ENCODE results near the gene RPN2. TPM values are rescaled to one million over a fixed set of nuclear protein-coding genes. Genes with fewer than 3 reads are reported as not detected.

Gene RPN2
- total and polyA plus RNA-seq, 7 donors = 66.4 to 131 (median 94.9) TPM

GRCh38 chr20:37225146-37225545 is 46.0 kb downstream of the RPN2 start:
- no peak for TF ChIP-seq CTCF (IDR thresholded peaks at IDR 0.05)
- intact Hi-C loops (cut with DNase I) = loop anchor here in 1 of 2 donors (5.0 kb wide), 1 partner anchor 33 kb away; no protein-coding TSS in a partner anchor
- DNase-seq (no peak), ATAC-seq (no peak)
- no peaks in the 10 kb centered on the region for H3K27me3 ChIP-seq (ENCODE audit: insufficient read depth in 3 of 3, low read length in 2 of 3)
- H3K36me3 ChIP-seq (ENCODE audit: insufficient read depth in 1 of 2, low read depth in 1 of 2) = peaks cover 28 to 81% of the 10 kb centered on the region in 2 donors
- H3K9me3 ChIP-seq = no peaks in the 10 kb centered on the region
- H3K4me3 ChIP-seq = no peak overlapping the region
- peak overlapping the region; percentile 8 for H3K27ac ChIP-seq
- peaks cover 62% of the 10 kb centered on the region for H3K4me1 ChIP-seq
- WGBS, 3 donors = 45 to 73% (median 61%) methylated on average over 5 of the region's 5 CpGs

- Histone ChIP-seq H3K36me3 (ENCODE audit: insufficient read depth in 1 of 2, low read depth in 1 of 2) (peaks cover 28 to 86% of the 10 kb centered on the region in 2 donors), H3K9me3 (no peaks in the 10 kb centered on the region), H3K27ac (peak overlapping the region; percentile 42), H3K4me1 (peaks cover 74% of the 10 kb centered on the region), H3K27me3 (ENCODE audit: insufficient read depth in 3 of 3, low read length in 2 of 3) (no peaks in the 10 kb centered on the region), H3K4me3 (no peak overlapping the region)
- 64 to 74% (median 69%) methylated on average over 3 of the region's 3 CpGs for WGBS, 3 donors
- peak; percentile 25 to 76 for DNase-seq
- no peak for TF ChIP-seq CTCF (IDR thresholded peaks at IDR 0.05)
- no peak for ATAC-seq
- intact Hi-C loops (cut with DNase I) = loop anchor here in 1 of 2 donors (5.0 kb wide), 1 partner anchor 35 kb away; no protein-coding TSS in a partner anchor
Observed at GRCh38 chr20:37226889-37227288, 47.8 kb downstream of the RPN2 start.

- TF ChIP-seq CTCF (IDR thresholded peaks at IDR 0.05) = no peak
- peak in 3 of 4 donors; percentile 42 to 53 (median 51) for ATAC-seq
- H3K9me3 ChIP-seq = no peaks in the 10 kb centered on the region
- H3K4me1 ChIP-seq = peaks cover 68% of the 10 kb centered on the region
- H3K27ac ChIP-seq = peak overlapping the region; percentile 88
- intact Hi-C loops (cut with DNase I) = loop anchor here in 1 of 2 donors (5.0 kb wide), 1 partner anchor 36 kb away; no protein-coding TSS in a partner anchor
- WGBS, 3 donors = 27 to 37% (median 34%) methylated on average over 6 of the region's 6 CpGs
- H3K36me3 ChIP-seq (ENCODE audit: insufficient read depth in 1 of 2, low read depth in 1 of 2) = peaks cover 28 to 95% of the 10 kb centered on the region in 2 donors
- H3K27me3 ChIP-seq (ENCODE audit: insufficient read depth in 3 of 3, low read length in 2 of 3) = no peaks in the 10 kb centered on the region
- DNase-seq = no peak
- peak overlapping the region; percentile 19 for H3K4me3 ChIP-seq
Observed at GRCh38 chr20:37228082-37228481, 49.0 kb downstream of the RPN2 start.

GRCh38 chr20:37228656-37229055 is 49.5 kb downstream of the RPN2 start:
- no peak for TF ChIP-seq CTCF (IDR thresholded peaks at IDR 0.05)
- no peaks in the 10 kb centered on the region for H3K27me3 ChIP-seq (ENCODE audit: insufficient read depth in 3 of 3, low read length in 2 of 3)
- intact Hi-C loops (cut with DNase I) = loop anchor here in 1 of 2 donors (5.0 kb wide), 1 partner anchor 36 kb away; no protein-coding TSS in a partner anchor
- ATAC-seq (peak; percentile 56 to 86 (median 84)), DNase-seq (peak in 1 of 2 donors; percentile 61)
- H3K4me3 ChIP-seq = peak overlapping the region; percentile 19
- peaks cover 28 to 95% of the 10 kb centered on the region in 2 donors for H3K36me3 ChIP-seq (ENCODE audit: insufficient read depth in 1 of 2, low read depth in 1 of 2)
- no peaks in the 10 kb centered on the region for H3K9me3 ChIP-seq
- 35 to 38% (median 38%) methylated on average over 5 of the region's 5 CpGs for WGBS, 3 donors
- H3K4me1 ChIP-seq = peaks cover 69% of the 10 kb centered on the region
- H3K27ac ChIP-seq = peak overlapping the region; percentile 88

GRCh38 chr20:37229357-37229756 is 50.2 kb downstream of the RPN2 start:
- Histone ChIP-seq H3K4me3 (no peak overlapping the region), H3K36me3 (ENCODE audit: insufficient read depth in 1 of 2, low read depth in 1 of 2) (peaks cover 28 to 95% of the 10 kb centered on the region in 2 donors), H3K9me3 (no peaks in the 10 kb centered on the region), H3K27me3 (ENCODE audit: insufficient read depth in 3 of 3, low read length in 2 of 3) (no peaks in the 10 kb centered on the region), H3K4me1 (peaks cover 70% of the 10 kb centered on the region), H3K27ac (peak overlapping the region; percentile 88)
- no peak for DNase-seq
- TF ChIP-seq CTCF (IDR thresholded peaks at IDR 0.05) = no peak
- 82 to 91% (median 91%) methylated on average over 4 of the region's 4 CpGs for WGBS, 3 donors
- intact Hi-C loops (cut with DNase I) = loop anchor here in 1 of 2 donors (5.0 kb wide), 1 partner anchor 37 kb away; no protein-coding TSS in a partner anchor
- no peak for ATAC-seq
